Stimulated activated naive CD4-positive, alpha-beta T cell treated with Interleukin-2 at 50 U/mL for 16 hours (primary cell): ENCODE measurements around the gene NEUROD4.
"Not testable (repeated sequence)": the region's sequence is repeated elsewhere in the genome, so short reads cannot be mapped to it uniquely, and the experiment has no call there.

ENCODE experiments used
- DNase-seq: peaks from one replicate; lab custom pipeline; 2025; lab: John Stamatoyannopoulos, UW

NEUROD4 gene, protein sequence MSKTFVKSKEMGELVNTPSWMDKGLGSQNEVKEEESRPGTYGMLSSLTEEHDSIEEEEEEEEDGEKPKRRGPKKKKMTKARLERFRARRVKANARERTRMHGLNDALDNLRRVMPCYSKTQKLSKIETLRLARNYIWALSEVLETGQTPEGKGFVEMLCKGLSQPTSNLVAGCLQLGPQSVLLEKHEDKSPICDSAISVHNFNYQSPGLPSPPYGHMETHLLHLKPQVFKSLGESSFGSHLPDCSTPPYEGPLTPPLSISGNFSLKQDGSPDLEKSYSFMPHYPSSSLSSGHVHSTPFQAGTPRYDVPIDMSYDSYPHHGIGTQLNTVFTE

DNA sequence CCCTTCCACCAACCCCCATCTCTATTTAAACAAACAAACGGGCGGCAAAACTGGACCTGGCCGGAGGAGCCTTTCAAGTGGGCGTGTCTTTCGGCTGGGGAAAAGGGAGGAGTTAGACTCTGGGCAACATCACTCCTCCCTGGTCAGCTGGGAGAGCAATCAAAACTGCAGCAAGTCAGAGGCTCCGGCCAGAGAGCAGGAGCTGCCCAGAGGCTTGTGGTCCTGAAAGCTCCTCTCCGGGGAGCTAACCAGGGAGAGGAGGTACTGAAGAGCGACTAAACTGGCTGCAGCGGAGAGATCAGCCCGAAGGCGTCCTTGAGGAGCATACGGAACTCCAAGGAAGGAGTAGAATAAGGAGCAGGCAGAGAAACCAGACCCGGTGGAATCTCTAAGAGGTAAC lies at the start of gene NEUROD4:
Gene NEUROD4 (plus strand): TSS at position 191 of the 400 bp plus-strand sequence. CDS start 6,466 bp downstream, outside the sequence.
- no peak for DNase-seq

DNA sequence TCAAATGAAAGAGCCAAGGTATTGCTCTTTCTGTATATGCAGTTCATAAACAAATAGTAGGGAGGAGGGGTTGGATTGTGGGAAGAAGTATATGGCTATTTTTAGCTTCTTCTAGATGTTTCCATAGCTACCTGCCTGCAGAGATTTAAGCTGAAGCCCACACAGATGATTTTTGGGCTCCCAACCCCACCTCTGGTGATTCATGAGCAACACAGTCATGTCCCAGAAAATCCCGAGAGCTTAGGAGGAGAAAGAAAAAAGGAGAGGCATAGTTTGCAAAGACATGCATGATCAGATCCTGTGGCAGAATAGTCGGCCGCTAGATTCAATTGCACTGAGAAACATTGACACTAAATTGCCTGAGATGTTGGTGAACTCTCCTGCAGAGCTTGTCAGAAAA lies 49.0 kb upstream of the NEUROD4 start:
- no peak for DNase-seq

DNA sequence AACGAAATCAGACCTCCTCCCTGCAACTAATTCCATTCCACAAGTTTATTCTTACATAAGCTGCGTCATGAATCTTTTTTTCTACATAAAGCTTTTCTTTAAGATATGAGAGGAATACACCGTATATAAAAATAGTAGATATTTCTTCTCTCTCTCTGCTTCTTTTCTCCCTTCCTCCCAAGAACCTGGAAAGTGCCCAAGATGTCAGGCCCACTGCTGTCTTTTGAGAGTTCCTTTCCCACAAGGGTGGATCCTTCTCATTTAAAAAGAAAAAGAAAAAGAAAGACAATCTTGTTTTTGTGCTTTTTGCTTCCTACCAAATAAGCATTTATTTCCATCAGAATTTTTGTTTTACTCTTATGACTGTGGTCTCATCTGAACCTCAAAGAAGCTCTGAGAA lies 46.2 kb upstream of the NEUROD4 start:
- DNase-seq = no peak

DNA sequence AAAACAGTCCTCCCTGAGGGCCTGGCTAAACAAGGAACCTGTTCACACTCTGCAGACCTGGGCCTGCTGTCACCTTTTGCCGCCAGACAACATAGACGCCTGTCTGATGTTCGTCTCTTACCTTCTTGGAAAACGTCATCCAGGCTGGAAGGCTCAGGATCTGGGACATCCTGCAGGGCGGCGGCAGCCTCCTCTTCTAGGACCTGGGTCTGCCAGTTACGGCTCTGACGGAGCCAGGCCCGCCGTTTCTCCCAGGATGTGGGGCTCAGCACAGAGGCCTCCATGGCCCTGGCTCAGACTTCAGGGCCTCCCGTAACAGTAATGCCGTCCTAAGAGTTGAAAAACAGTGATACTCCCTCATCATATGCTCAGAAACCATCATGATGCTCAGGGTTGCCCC lies 45.5 kb upstream of the NEUROD4 start:
- DNase-seq = no peak

DNA sequence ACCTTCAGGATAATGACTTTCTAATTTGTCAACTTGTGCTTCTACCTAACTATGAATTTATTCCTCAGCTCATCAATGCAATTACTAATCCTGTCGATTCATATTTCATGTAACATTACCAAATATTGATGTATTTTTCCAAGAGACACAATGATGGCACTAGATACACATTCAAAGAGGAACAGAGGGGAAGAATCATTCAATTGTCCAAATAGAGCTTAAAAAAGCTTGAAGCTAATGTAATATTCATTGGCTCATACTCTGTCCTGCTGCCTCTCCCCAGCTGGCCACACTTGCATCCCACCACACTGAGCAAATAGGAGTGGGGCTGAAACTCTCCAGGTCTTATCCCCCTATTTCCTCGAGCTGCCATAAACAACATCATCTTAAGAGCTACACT lies 44.5 kb upstream of the NEUROD4 start:
- DNase-seq = no peak

DNA sequence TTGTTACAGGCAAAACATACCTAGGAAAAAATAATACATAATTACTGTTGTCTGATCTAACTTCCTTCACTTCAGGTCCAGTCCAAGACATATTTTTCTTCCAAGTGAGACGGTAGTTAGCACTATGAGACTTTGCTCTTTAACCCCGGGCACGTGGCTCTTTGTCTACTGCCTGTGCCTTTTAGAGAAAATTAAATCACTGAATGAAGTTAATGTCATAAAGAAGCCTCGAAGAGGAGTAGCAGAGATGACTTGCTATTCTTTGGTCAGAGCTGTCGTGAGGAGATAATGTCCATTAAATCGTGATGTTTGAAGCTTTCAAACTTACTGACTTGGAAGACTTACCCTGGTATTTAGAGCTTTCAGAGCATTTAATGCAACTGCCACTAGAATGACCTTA lies 43.9 kb upstream of the NEUROD4 start:
- no peak for DNase-seq

DNA sequence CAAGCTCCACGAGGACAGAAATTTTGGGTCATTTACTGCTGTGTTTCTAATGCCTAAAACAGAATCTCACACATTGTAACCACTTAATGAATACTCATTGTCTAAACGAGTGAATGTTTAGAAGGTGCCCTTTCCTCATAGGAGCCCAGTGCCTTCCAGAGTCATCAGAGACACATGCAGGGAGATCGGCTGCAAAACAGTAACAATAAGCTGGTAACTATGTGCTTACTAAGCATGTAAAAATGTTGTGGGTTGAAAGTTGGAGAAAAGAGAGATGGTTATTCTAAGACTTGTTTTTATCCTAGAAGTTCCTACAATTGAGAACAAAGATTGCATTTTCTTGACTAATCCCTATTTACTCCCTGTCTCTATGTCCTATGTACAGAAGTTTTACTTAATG lies 42.6 kb upstream of the NEUROD4 start:
- DNase-seq = no peak

DNA sequence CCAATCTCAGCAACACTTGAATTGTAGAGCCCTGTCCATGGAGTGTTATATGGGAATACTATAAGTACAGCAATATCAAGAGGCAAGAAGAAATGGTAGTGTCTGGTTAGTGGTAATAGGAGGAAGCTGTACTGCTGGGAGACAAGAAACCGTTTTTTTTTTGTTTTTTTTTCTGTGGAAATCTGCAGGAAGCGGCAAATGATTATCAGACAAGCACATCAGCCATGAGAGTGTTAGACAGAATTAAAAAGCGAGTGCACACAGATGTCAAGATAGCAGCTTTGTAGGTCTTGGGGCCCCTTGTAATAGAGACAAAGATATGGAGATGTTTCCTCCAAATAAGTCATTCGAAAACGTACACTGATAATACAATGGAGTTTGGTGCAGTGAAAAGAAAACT lies 41.9 kb upstream of the NEUROD4 start:
- DNase-seq = no peak

DNA sequence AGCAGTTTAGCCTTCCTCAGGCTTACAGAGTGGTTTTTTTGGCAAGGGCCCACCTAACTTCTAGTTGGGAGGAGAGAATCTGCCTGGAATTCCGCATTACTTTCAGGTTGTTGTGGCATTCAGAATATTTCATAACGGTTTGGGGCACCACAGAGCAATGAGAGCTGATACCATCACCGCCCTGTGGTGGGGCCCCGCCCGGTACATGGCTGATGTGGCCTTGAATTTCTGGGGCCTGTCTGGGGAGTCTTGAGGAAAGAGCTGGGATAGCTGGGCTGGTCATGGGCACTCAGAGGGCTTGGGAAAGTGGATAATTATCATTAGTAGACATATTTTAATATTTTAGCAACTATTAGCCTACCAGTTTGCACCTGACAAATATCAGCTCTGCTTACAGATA lies 39.4 kb upstream of the NEUROD4 start:
- DNase-seq = peak; percentile 38

DNA sequence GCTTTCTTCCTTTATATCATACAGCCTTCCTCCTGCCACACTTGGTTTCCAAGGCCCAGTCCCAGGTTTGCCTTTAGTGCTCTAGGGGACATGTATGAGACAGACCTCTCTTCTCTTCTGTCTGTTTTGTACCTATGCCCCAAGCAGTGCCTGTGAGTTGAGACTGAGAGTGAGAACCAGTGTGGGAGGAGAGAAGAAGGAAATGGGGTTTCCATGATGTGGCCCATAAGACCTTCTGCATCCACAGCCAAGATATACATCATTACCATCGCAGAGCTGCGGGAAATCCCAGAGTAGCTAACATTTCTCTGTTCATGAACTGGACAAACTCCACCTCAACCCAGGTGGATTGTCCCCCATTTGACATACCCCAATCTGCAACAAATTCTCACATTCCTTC lies 38.0 kb upstream of the NEUROD4 start:
- DNase-seq = peak; percentile 52

DNA sequence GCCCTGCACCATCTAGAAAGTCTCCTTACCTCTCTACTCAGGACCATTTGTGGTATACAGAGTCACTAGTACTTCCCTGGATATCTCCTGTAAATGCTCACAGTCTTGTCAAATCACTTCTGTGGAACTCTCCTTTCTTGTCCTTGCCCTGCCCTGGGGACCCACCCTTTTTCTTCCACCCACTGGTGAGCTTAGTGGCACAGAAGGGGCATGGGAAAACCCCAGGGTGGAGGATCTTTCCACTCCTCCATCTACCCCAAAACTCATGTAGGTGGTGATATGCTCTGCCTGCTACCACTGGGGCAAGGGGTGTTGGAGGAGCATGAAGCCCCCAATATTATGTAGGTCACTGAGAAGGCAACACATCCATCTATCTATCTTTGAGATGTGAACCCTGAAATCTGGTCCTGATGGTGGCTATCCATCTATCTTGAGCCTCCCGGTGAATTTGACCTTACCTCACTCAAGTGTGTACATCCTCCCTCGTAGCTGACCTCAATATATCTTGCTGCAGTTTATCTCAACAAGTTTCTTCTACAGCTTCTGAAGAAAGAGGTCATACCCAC lies 36.2 kb upstream of the NEUROD4 start:
- peak; percentile 40 for DNase-seq

DNA sequence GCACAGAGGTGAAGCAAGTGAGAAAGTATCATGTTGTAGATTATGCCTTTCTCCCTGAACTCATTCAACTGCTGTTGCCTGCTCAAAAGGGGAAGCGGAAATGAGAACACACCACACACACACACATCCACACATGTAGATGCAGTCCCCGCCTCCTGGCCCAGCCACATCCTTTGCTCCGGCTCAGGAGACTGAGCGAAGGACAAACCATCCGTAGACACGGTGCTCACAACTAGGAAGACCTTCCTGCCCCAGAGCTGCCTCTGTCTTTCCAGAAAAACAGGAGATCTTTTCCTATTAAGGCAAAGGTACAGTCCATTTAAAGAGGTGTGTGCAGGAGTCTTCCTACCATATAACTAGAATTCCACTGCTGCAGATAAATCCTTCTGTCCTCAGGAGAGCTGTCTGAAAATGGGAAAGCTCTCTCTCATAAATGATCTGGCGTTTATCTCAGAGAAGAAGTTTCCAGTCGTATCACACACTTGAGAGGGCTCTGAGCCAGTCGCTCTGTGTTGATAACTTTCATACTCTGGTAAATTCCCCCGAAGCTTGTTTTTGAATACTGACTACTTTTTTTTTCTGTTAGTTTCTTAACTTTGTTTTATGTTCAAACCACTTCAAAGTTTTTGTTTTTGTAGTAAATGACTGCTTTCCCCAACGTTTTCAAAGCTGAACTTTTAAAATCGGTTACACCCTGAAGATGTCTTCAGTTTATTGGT lies 35.0 kb upstream of the NEUROD4 start, which contains the start of gene TESPA1:
Gene TESPA1 (minus strand): TSS at position 105 of the 719 bp plus-strand sequence. CDS start 10,200 bp downstream, outside the sequence.
- peak; percentile 80 for DNase-seq

DNA sequence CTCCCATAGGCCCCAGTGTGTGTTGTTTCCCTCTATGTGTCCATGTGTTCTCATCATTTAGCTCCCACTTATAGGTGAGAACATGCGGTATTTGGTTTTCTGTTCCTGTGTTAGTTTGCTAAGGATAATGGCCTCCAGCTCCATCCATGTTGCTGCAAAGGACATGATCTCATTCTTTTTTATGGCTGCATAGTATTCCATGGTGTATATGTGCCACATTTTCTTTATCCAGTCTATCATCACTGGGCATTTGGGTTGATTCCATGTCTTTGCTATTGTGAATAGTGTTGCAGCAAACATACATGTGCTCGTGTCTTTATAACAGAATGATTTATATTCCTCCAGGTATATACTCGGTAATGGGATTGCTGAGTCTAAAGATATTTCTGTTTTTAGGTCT lies 33.0 kb upstream of the NEUROD4 start:
- not testable (repeated sequence) for DNase-seq

DNA sequence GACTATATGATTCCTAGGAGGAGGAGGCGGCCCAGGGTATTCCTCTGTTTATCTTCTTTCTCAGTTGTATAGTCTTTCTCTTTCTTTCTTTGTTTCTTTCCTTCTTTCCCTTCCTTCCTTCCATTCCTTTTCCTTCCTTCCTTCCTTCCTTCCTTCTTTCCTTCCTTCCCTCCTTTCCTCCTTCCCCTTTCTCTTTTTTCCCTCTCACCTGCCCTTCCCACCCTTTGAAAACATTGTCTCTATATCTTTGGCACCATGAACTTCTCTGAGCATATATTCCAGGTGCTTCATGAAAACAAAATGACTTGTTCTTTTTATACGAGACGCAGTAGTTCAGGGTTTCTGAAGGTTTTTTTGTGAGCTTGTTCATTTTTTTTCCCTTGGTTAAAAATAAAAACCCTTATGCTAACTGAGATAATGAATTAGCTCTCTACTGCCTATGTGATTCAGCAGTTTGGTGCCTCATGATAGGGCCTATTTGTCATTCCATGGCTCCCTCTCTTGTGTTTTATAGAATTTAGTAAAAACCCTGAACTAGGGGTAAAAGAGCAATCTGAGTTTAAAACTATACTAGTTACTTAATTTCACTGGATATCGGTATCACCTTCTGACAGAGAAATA lies 32.1 kb upstream of the NEUROD4 start:
- no peak for DNase-seq

DNA sequence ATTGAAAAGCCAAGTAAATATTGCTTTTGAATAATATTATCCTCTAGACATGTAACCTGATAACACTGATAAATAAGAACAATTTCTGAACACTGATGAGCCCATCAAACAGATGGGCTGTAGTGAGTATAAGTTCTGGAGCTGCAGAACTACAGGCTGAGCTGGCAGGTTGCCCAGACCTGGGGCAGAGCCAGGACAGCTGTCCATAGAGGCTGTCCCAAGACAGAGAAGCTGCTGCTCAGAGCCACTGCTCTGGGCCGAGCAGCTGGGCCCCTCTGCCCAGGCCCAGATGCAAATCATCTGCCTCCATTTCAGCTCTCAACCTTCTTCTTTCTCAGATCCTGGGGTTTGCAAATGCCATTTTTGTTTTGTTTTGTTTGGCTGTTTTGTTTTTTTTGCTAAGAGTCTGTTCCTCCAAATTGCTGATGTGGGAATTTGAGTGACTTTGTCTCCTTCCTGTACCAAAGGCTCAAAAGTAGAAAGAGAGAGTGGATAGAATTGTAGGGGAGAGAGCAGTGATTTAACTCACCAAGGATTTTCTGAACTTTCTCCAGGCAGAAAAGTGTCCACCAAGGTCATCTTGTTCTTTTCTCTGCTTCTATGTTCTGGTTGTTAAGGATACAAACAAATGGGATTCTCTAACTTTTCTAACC lies 31.2 kb upstream of the NEUROD4 start:
- DNase-seq = no peak

DNA sequence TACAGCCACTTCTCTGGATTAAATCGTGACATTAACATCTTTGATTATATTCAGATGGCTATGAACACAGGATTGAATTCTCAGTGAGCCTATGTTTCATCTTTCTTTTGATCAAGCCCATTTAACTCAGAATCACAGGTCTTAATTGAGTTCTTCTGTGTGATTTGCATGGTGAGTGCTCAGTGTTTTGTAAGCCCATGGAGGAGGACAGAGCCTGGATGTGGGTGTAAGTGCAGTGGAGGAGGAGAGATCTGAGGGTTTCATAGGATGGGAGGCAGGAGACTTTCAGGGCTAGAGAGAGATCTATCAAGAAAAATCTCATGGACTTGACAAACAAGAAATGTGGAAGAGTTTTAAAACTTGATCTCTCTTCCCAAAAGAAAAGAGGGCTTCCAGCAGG lies 29.9 kb upstream of the NEUROD4 start:
- no peak for DNase-seq

DNA sequence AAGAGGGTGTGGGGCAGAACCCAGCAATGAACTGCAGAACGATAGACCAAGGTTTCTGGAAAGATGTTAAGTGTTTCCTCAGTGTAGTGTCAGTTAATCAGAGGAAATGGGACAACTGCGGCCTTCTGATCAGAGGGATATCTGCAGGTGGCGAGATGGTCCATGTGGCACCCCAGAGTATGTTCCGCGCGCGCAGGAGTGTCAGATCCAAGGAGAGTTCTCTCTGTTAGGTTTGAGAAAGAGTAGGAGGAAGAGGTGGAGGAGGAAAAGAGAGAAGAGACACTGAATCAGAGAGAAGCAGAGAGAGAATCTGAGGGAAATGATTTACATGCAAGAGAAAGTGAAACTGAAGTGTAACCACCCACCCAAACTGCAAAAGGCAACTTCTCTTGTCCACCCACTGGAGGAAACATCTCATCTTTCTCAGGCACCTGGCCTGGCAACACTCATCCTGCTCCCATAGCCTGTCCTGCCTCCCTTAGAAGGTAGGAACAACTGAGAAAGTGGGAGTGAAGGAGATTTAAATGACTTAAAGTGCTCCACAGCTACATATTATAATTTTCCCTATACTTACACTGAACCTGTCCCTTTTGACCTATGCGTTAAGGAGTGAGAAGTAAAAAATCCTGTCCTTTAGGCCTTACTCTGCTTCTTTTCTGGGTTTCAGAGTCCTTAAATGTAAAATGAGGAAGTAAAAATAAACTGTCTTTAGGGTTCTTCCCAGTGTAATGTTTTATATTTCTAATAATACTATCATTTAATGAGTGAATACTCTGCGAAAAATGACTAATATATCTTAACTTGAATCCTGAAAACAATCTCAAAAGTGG lies 28.4 kb upstream of the NEUROD4 start:
- peak; percentile 46 for DNase-seq

DNA sequence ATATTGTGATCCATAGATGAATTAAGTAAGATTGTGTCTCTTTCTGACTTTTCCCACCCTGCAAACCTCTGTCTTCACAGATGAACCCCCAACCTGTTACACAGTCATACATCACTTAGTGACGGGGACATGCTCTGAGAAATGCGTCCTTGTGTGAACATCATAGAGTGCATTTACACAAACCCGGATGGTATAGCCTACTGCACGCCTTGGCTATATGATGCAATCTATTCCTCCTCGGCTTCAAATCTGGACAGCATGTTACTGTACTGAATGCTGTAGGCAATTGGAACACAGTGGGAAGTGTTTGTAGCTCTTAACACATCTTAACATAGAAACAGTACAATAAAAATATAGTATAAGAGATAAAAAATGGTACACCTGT lies 27.8 kb upstream of the NEUROD4 start:
- no peak for DNase-seq

DNA sequence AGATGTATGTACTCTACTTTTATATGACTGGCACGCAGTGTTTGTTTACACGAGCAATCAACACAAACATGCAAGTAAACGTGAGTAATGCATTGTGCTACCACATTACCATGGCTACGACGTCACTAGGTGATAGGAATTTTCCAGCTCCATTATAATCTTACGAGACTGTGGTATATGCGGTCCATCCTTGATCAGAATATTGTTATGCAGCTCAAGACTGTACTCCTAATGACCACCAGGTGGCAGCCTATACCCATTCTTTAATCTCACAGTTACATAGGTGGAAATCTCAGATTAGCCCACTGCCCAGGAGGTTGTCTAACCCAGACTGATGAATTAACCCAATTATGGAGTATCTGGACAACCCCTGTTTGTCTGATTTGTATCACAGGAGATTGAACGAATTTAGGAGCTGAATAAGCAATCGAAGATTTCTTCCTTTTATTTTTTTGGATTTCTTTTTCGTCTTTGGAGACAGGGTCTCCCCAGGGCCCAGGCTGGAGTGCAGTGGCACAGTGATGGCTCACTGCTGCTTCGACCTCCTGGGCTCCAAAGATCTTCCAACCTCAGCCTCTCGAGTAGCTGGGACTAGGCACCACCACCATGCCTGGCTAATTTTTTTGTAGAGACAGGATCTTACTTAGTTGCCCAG lies 26.5 kb upstream of the NEUROD4 start:
- DNase-seq = peak; percentile 31

DNA sequence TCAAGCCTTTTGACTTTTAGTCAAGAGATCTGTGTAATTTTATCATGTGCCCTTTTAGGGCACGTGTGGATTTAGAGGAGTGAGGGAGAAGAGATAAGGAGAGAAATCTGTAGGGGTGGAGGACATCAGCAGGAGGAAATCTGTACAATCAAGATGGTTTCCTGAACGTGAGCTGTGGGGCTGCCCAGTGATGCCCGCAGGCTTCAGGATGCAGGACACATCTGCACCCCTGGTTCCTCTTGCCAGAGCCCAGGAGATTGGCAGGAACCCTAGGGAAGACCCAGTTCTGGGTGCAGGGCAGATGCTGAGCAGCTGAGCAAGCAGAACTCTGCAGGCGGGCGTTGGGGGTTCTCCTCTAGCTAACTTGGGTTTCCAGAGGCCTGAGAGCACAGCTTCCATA lies 23.6 kb upstream of the NEUROD4 start:
- DNase-seq = no peak
